ENCODE data around the gene ACTR6. TPM values are rescaled to one million over a fixed set of nuclear protein-coding genes. Genes with fewer than 3 reads are reported as not detected.
"Not testable (repeated sequence)": the region's sequence is repeated elsewhere in the genome, so short reads cannot be mapped to it uniquely, and the experiment has no call there.

ACTR6 gene
- total RNA-seq, 1 donor from 2014 or later, result 26.1 TPM

GRCh38 chr12:100184549-100185145, 16.0 kb upstream of the ACTR6 start:
- TF ChIP-seq CTCF (IDR thresholded peaks at IDR 0.05), result no peak
- Mint-ChIP-seq H3K4me3 (ENCODE audit: unreplicated experiment) (no peak overlapping the region), H3K36me3 (ENCODE audit: unreplicated experiment) (no peaks in the 10 kb centered on the region), H3K27me3 (ENCODE audit: unreplicated experiment) (peaks cover 12% of the 10 kb centered on the region), H3K9me3 (ENCODE audit: unreplicated experiment) (no peaks in the 10 kb centered on the region), H3K27ac (ENCODE audit: unreplicated experiment) (no peak overlapping the region), H3K4me1 (ENCODE audit: unreplicated experiment) (no peaks in the 10 kb centered on the region)
- DNase-seq (ENCODE audit: extremely low spot score, unreplicated experiment), result peak; percentile 25

GRCh38 chr12:100185361-100185894, 15.2 kb upstream of the ACTR6 start:
- no peaks in the 10 kb centered on the region for H3K9me3 Mint-ChIP-seq (ENCODE audit: unreplicated experiment)
- H3K27ac Mint-ChIP-seq (ENCODE audit: unreplicated experiment), result no peak overlapping the region
- H3K36me3 Mint-ChIP-seq (ENCODE audit: unreplicated experiment), result no peaks in the 10 kb centered on the region
- H3K4me3 Mint-ChIP-seq (ENCODE audit: unreplicated experiment), result no peak overlapping the region
- no peaks in the 10 kb centered on the region for H3K4me1 Mint-ChIP-seq (ENCODE audit: unreplicated experiment)
- peak; percentile 25 for DNase-seq (ENCODE audit: extremely low spot score, unreplicated experiment)
- no peak for TF ChIP-seq CTCF (IDR thresholded peaks at IDR 0.05)
- peaks cover 12% of the 10 kb centered on the region for H3K27me3 Mint-ChIP-seq (ENCODE audit: unreplicated experiment)

GRCh38 chr12:100186071-100186470, 14.5 kb upstream of the ACTR6 start:
- no peak for TF ChIP-seq CTCF (IDR thresholded peaks at IDR 0.05)
- Mint-ChIP-seq H3K27ac (ENCODE audit: unreplicated experiment) (no peak overlapping the region), H3K27me3 (ENCODE audit: unreplicated experiment) (peaks cover 12% of the 10 kb centered on the region), H3K4me1 (ENCODE audit: unreplicated experiment) (no peaks in the 10 kb centered on the region), H3K9me3 (ENCODE audit: unreplicated experiment) (no peaks in the 10 kb centered on the region), H3K4me3 (ENCODE audit: unreplicated experiment) (no peak overlapping the region), H3K36me3 (ENCODE audit: unreplicated experiment) (no peaks in the 10 kb centered on the region)
- peak; percentile 51 for DNase-seq (ENCODE audit: extremely low spot score, unreplicated experiment)

DNA sequence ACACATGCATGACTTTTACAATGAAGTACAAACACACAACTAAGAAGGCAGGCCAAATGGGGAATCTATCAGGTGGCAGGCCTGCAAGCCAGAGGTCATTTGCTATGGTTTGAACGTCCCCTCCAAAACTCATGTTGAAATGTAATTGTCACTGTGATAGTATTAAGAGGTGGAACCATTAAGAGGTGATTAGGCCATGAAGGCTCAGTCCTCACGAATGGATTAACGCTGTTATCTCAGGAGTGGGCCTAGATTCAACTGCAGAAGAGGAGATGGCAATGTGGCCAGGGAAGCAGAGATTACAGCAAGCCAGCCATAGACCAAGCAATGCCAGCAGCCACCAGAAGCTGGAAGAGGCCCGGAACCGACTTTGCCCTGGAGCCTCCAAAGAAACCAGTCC, 13.5 kb upstream of the ACTR6 start:
- Mint-ChIP-seq H3K4me3 (ENCODE audit: unreplicated experiment) (no peak overlapping the region), H3K9me3 (ENCODE audit: unreplicated experiment) (no peaks in the 10 kb centered on the region), H3K4me1 (ENCODE audit: unreplicated experiment) (no peaks in the 10 kb centered on the region), H3K27ac (ENCODE audit: unreplicated experiment) (no peak overlapping the region), H3K36me3 (ENCODE audit: unreplicated experiment) (no peaks in the 10 kb centered on the region), H3K27me3 (ENCODE audit: unreplicated experiment) (peaks cover 10% of the 10 kb centered on the region)
- TF ChIP-seq CTCF (IDR thresholded peaks at IDR 0.05), result no peak
- peak; percentile 38 for DNase-seq (ENCODE audit: extremely low spot score, unreplicated experiment)

DNA sequence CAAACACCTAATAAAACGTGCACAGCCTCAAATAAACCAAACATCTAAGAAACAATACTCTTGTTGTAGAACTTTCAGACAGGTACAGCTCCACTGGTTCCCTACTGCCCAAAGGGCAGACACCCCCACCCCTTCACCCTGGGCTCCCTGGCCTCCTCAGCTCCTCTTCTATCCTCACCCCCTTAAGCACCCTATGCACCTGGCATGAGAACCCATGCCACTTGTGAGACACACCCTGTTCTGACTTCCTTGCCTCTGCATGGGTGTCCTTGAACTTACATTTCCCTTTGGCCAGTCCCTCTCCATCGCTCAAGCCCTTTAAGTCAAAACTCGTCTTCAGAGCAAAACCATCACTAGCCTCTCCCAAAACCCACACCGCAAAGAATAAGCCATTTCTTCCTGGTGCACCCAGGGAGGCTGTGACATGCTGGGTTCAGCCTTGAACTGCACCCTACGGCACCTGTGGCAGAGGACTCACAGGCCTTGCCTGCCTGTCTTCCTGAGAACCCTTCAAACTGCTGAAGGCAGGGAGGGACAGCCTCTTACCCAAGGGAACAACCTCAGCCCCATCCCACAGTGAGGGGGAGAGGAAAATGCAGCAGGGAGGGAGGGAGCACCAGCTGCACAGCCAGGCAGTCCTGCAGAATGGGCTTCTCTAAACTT, 12.6 kb upstream of the ACTR6 start:
- Mint-ChIP-seq H3K9me3 (ENCODE audit: unreplicated experiment) (no peaks in the 10 kb centered on the region), H3K27ac (ENCODE audit: unreplicated experiment) (no peak overlapping the region), H3K27me3 (ENCODE audit: unreplicated experiment) (peaks cover 3% of the 10 kb centered on the region), H3K4me1 (ENCODE audit: unreplicated experiment) (no peaks in the 10 kb centered on the region), H3K4me3 (ENCODE audit: unreplicated experiment) (no peak overlapping the region), H3K36me3 (ENCODE audit: unreplicated experiment) (no peaks in the 10 kb centered on the region)
- peak; percentile 60 for DNase-seq (ENCODE audit: extremely low spot score, unreplicated experiment)
- TF ChIP-seq CTCF (IDR thresholded peaks at IDR 0.05), result no peak

- H3K4me1 Mint-ChIP-seq (ENCODE audit: unreplicated experiment); H3K9me3 Mint-ChIP-seq (ENCODE audit: unreplicated experiment); H3K36me3 Mint-ChIP-seq (ENCODE audit: unreplicated experiment); H3K27me3 Mint-ChIP-seq (ENCODE audit: unreplicated experiment); H3K27ac Mint-ChIP-seq (ENCODE audit: unreplicated experiment); H3K4me3 Mint-ChIP-seq (ENCODE audit: unreplicated experiment): not testable (repeated sequence)
- DNase-seq (ENCODE audit: extremely low spot score, unreplicated experiment), result peak; percentile 32
These were observed 11.6 kb upstream of the ACTR6 start for GRCh38 chr12:100188888-100189635.

Data from osteocyte (in vitro differentiated cells).